WTC11 (cell line): Measurements from ENCODE around the gene ATF1.

Experiments used
- NR1H2 ChIP-seq: sonication (generic); formaldehyde crosslinking; IDR thresholded peaks from 2 replicates; pipeline ENCODE4 v1.9.0; 2021; ENCODE audit warnings: mild to moderate bottlenecking, moderate library complexity, missing genetic modification reagents
- TCF7 ChIP-seq: sonication (generic); formaldehyde crosslinking; IDR thresholded peaks from 2 replicates; pipeline ENCODE4 v1.8.0; 2022; ENCODE audit warnings: mild to moderate bottlenecking, low read depth, missing genetic modification reagents, moderate library complexity
- TF ChIP-seq, protein P1 (sequence below): fragments of 250-450 bp; sonication (Bioruptor Pico); IDR thresholded peaks from 2 replicates; pipeline ENCODE4 v1.9.0; 2021; ENCODE audit warnings: mild to moderate bottlenecking

DNA sequence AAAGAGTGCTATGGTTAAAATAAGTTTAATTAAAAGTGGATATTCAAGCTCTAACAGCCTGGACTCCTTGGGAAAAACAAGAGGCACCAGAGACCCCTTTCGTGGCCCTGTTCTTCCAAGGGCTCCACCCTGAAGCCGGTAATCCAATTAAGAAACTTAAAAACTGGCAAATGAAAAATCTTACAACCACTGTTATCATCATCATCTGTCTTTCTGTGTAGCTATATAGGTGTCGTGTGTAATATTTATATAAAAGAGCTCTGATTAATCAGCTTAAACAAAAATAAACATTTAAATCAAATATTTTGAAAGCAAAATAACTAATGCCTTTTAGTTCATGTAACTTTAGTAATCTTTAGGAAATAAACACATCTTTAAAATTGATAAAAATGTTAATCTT is 4.5 kb downstream of the ATF1 start:
- TF ChIP-seq NR1H2 (no peak), TCF7 (CRISPR knock-in tag) (no peak)
- TF ChIP-seq, protein P1, sequence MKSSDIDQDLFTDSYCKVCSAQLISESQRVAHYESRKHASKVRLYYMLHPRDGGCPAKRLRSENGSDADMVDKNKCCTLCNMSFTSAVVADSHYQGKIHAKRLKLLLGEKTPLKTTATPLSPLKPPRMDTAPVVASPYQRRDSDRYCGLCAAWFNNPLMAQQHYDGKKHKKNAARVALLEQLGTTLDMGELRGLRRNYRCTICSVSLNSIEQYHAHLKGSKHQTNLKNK: no peak
